GM12878 (cell line): Measurements from ENCODE around the gene UPK3BL2.
"Not testable (repeated sequence)": the region's sequence is repeated elsewhere in the genome, so short reads cannot be mapped to it uniquely, and the experiment has no call there.

ENCODE experiments used
- ATF7 ChIP-seq: fragments of 450-650 bp; IDR thresholded peaks from 2 replicates; pipeline ENCODE4 v1.6.1; 2016; ENCODE audit warnings: low read depth, mild to moderate bottlenecking
- BHLHE40 ChIP-seq, 2 experiments: fragments of 450-650 bp in 1 of 2; IDR thresholded peaks; 2 replicates each; pipeline ENCODE4 v1.6.1; 2011 to 2017; ENCODE audit warnings: low read depth in 2 of 2, borderline replicate concordance in 1 of 2, improper control_type of control experiment in 1 of 2, low read length in 1 of 2, mild to moderate bottlenecking in 1 of 2
- CEBPB ChIP-seq, 2 experiments: fragments of 150-350 bp in 1 of 2; IDR thresholded peaks; 2 replicates each; pipeline ENCODE4 v1.6.1; 2012 to 2014; ENCODE audit warnings: low read depth in 2 of 2, low read length in 2 of 2, borderline replicate concordance in 1 of 2, inconsistent platforms in 1 of 2
- MTA3 ChIP-seq: IDR thresholded peaks from 2 replicates; pipeline ENCODE4 v1.6.1; 2012; ENCODE audit warnings: low read length, inconsistent platforms, borderline replicate concordance
- NRF1 ChIP-seq: conservative IDR thresholded peaks from 2 replicates; pipeline ENCODE4 v1.6.1; 2011; ENCODE audit warnings: mild to moderate bottlenecking, low read depth, low read length, improper control_type of control experiment
- POLR2AphosphoS5 ChIP-seq: IDR thresholded peaks from 2 replicates; pipeline ENCODE4 v1.6.1; 2011; ENCODE audit warnings: mild to moderate bottlenecking, low read length, inconsistent platforms
- SPI1 ChIP-seq: IDR thresholded peaks from 2 replicates; pipeline ENCODE4 v1.6.1; 2011; ENCODE audit warnings: low read depth, mild to moderate bottlenecking, low read length, moderate library complexity, borderline replicate concordance; ENCODE audit not compliant: insufficient read depth
- TF ChIP-seq, protein P1 (sequence below): IDR thresholded peaks from 2 replicates; pipeline ENCODE4 v1.6.1; 2012; ENCODE audit warnings: low read depth, low read length, improper control_type of control experiment
- TF ChIP-seq, protein P2 (sequence below), 3 experiments: IDR thresholded peaks in 2 of 3; conservative IDR thresholded peaks in 1 of 3; 2 replicates each; pipeline ENCODE4 v1.5.1; 2011; ENCODE audit warnings: low read depth in 3 of 3, low read length in 3 of 3, mild to moderate bottlenecking in 3 of 3, control low read depth in 2 of 3, moderate library complexity in 2 of 3, inconsistent platforms in 1 of 3, mixed read lengths in 1 of 3; ENCODE audit not compliant: control insufficient read depth in 2 of 3, insufficient read depth in 1 of 3; ENCODE audit errors: extremely low read depth in 1 of 3
- TF ChIP-seq, protein P3 (sequence below): fragments of 450-650 bp; IDR thresholded peaks from 2 replicates; pipeline ENCODE4 v1.6.1; 2017; ENCODE audit warnings: mild to moderate bottlenecking, low read depth, inconsistent platforms; ENCODE audit not compliant: poor library complexity, severe bottlenecking
- TF ChIP-seq, protein P4 (sequence below): IDR thresholded peaks from 2 replicates; pipeline ENCODE4 v1.6.1; 2012; ENCODE audit warnings: low read length, inconsistent platforms

DNA sequence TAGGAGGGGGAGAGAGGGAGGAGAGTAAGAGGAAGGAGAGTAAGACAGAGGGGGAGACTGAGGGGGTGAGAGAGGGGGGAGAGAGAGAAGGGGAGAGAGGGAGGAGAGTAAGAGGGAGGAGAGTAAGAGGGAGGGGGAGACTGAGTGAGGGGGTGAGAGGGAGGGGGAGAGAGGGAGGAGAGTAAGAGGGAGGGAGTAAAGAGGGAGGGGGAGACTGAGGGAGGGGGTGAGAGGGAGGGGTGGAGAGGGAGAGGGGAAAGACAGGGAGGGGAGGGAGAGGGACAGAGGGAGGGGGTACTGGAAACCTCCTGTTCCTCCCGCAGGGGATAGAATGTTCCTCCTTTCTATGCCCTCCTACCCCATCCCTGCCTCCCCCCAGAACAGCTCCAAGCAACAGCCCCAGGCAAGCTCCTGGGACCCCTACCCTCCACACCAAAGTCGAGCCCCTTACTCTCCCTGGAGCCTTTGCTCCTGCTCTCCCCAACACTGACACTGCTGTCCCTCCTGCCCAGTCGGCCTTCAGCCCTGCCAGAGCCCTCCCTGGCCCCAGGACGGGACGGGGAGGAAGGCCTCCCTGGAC lies 30.8 kb downstream of the UPK3BL2 start:
- TF ChIP-seq CEBPB (IDR thresholded peaks at IDR 0.05; ENCODE audit: borderline replicate concordance in 1 of 2, low read depth in 2 of 2, low read length in 2 of 2); BHLHE40 (IDR thresholded peaks at IDR 0.05; ENCODE audit: borderline replicate concordance in 1 of 2, low read depth in 2 of 2, low read length in 1 of 2); SPI1; NRF1; ATF7; POLR2AphosphoS5; MTA3: not testable (repeated sequence)
- TF ChIP-seq, protein P1, sequence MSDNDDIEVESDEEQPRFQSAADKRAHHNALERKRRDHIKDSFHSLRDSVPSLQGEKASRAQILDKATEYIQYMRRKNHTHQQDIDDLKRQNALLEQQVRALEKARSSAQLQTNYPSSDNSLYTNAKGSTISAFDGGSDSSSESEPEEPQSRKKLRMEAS, result not testable (repeated sequence)
- TF ChIP-seq, protein P2, sequence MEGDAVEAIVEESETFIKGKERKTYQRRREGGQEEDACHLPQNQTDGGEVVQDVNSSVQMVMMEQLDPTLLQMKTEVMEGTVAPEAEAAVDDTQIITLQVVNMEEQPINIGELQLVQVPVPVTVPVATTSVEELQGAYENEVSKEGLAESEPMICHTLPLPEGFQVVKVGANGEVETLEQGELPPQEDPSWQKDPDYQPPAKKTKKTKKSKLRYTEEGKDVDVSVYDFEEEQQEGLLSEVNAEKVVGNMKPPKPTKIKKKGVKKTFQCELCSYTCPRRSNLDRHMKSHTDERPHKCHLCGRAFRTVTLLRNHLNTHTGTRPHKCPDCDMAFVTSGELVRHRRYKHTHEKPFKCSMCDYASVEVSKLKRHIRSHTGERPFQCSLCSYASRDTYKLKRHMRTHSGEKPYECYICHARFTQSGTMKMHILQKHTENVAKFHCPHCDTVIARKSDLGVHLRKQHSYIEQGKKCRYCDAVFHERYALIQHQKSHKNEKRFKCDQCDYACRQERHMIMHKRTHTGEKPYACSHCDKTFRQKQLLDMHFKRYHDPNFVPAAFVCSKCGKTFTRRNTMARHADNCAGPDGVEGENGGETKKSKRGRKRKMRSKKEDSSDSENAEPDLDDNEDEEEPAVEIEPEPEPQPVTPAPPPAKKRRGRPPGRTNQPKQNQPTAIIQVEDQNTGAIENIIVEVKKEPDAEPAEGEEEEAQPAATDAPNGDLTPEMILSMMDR (IDR thresholded peaks at IDR 0.05 in 2 of 3, conservative IDR thresholded peaks at IDR 0.05 in 1 of 3; ENCODE audit: control insufficient read depth in 2 of 3, extremely low read depth in 1 of 3, insufficient read depth in 1 of 3, low read depth in 3 of 3, low read length in 3 of 3), result not testable (repeated sequence)
- TF ChIP-seq, protein P3, sequence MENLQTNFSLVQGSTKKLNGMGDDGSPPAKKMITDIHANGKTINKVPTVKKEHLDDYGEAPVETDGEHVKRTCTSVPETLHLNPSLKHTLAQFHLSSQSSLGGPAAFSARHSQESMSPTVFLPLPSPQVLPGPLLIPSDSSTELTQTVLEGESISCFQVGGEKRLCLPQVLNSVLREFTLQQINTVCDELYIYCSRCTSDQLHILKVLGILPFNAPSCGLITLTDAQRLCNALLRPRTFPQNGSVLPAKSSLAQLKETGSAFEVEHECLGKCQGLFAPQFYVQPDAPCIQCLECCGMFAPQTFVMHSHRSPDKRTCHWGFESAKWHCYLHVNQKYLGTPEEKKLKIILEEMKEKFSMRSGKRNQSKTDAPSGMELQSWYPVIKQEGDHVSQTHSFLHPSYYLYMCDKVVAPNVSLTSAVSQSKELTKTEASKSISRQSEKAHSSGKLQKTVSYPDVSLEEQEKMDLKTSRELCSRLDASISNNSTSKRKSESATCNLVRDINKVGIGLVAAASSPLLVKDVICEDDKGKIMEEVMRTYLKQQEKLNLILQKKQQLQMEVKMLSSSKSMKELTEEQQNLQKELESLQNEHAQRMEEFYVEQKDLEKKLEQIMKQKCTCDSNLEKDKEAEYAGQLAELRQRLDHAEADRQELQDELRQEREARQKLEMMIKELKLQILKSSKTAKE, result not testable (repeated sequence)
- TF ChIP-seq, protein P4, sequence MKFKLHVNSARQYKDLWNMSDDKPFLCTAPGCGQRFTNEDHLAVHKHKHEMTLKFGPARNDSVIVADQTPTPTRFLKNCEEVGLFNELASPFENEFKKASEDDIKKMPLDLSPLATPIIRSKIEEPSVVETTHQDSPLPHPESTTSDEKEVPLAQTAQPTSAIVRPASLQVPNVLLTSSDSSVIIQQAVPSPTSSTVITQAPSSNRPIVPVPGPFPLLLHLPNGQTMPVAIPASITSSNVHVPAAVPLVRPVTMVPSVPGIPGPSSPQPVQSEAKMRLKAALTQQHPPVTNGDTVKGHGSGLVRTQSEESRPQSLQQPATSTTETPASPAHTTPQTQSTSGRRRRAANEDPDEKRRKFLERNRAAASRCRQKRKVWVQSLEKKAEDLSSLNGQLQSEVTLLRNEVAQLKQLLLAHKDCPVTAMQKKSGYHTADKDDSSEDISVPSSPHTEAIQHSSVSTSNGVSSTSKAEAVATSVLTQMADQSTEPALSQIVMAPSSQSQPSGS, result not testable (repeated sequence)
